Activated CD4-positive, alpha-beta T cell treated with anti-CD3 and anti-CD28 coated beads, Interleukin-2, Interleukin-4, amounts not matched to agents 100 ng/mL and 50 ng/mL, durations not matched to agents 16 hours and 8 hours (primary cell): ENCODE data around the gene MGMT.

Experiments
- DNase-seq: peaks from one replicate; pipeline ENCODE4 v3.0.0-alpha.2; 2020; ENCODE audit warnings: low spot score

MGMT gene

DNA sequence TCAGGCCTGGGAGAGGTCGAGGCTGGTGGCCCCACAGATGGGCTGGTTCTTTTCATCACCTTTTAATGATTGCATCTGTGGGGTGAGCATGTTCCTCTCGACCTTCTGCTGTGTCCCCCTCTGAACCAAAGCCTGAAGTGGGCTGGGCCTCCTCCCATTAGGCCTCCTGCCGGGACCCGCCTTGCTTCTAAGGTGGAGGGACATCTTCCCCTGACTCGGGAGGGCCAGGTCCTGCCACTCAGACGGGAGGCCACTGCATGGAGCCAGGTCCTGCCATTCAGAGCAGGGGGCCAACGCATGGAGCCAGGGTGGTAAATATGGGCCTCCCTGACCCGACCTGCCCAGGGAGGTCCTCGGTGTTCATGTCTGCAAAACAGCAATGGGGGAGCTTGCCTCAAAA lies 308.6 kb downstream of the MGMT start:
- DNase-seq: no peak

DNA sequence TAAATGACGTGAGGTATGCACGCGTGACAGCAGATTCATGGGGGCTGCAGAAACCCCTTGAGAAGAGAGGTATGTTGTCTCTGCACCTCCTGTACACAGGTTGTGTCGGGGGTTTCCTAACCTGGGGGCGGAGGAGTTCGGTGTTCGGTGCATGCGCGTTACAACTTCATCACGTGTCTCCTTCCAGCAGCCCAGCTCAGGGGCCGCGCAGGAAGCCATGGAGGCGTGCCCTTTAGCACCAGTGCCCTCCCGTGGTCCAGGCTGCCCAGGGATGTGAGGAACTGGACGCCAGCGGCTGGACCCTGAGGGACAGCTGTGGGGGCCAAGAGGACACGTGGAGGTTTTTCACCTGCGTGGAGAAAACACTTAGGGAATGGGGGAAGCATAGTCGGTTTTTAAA lies 310.6 kb downstream of the MGMT start:
- no peak for DNase-seq

DNA sequence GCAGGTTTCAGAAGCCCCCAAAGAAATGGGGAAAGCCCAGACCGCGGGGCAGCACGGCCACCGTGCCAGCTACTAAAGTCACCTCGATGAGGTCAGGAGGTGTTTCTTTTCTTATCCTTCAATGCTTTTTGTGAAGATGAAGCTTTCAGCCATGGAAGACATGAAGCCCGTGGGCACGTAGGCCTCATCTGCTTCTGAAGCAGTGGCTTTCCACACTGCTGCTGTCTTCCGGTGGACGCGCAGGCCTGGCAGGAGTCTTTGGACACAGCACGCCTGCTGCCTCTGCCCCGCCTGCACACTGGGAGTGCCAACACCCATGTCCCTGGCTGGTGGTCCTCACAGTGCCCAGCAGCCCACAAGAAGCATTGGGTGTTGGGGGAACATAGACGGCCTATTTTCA lies 311.5 kb downstream of the MGMT start:
- DNase-seq: no peak

DNA sequence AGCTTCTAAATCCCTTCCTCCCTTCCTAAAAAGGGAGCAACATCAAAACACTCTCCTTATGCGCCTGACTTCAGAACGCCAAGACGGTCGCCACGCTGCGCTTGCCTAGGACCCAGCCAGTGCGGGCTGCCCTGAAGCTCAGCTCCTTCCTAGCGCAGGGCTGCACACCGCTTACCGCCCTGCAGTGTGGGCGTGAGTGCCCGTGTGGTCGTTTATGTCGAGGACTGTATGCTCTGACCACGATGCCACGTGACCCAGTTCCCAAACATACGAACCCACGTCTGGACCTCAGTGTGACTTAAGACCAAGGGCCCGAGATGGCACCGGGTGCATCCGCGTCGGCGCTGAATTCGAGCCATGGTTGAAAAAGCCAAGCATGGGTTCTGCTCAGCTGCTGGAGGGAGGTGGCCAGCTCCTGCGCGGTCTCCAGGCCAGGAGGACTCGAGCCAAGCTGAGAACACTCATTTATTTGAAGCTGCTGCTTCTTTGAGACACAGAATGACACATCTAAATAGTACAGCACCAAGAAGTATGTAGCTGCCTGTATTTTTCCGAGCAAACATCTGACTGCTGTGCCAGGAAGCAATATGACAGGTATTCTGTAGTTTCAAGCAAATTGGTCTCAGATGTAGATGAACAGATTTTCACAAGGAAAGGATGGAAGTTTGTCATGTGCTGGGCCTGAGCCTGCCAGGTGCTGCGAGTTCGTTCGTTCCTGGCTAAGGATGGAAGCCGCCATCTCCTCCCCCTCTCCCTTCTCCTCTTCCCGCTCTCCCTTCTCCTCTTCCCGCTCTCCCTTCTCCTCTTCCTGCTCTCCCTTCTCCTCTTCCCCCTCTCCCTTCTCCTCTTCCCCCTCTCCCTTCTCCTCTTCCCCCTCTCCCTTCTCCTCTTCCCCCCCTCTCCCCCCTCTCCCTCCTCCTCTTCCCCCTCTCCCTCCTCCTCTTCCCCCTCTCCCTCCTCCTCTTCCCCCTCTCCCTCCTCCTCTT lies 312.4 kb downstream of the MGMT start:
- no peak for DNase-seq

DNA sequence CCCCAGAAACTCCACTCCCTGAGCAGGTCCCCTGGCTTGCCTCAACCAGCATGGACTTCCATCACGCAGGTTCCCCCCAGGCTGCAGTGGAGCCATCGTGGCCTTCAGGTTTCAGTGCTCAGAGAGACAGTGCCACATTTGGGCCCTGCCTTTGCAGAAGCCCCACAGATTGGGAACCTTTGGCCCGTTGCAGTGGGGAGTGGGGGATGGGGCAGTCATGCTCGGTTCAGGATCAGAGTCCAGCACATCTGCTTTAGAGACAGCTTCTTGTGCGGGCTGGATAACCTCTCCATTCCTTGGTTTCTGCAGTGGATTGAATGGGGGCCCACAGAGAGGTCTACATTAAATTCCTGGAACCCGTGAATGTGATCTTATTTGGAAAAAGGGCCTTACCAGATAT lies 313.2 kb downstream of the MGMT start:
- no peak for DNase-seq

DNA sequence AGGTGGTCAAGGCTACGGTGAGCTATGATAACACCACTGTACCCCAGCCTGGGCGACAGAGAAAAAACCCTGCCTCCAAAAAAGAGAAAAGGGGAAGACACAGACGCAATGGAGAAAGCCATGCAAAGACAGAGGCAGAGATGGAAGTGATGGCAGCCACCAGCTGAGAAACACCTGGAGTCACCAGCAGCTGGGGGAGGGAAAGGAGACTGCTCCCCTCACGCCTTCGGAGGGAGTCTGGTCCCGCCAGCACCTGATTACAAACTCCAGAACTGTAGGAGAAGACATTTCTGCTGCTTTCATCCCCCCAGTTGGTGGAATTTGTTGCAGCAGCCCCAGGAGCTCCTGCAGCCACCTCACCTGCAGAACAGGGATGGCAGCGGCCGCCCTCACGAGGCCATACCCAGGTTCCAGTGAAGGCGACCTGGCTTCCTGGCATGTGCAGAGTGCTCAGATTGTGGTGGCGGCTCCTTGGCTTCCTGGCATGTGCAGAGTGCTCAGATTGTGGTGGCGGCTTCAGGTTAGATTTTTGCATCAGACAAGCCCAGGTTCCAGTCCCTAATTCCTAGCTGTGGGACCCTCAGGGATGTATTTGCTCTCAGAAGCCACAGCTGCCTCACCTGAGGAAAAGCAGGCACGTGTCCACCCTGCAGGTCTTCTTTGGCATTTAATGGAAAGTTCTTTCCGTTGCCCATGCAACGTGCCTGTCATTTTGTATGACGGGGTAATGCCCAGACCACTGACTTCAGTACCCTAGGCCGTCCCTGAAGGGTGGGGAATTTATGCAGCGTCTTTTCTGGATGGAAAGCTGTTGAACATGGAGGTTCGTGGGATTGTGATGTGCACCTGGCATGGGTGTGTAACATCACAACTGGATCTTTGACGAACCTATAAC lies 314.1 kb downstream of the MGMT start:
- no peak for DNase-seq

DNA sequence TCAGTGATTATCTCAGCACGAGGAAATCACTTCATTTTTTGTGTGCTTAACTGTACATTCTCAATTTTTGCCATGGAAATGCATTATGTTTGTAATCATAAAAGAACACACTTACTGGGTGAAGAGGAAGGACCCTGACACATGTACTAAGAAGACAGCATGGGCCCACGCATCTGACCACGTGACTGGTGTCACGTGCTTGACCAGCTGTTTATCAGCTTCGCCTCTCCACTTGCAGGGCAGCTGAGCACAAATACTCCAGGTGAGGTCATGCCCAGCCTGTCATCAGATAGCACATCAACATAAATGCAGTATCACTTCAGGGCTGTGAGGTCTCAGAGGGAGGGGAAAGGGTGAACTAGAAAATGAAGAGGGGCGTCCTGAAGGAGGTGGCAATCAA lies 317.2 kb downstream of the MGMT start:
- no peak for DNase-seq

DNA sequence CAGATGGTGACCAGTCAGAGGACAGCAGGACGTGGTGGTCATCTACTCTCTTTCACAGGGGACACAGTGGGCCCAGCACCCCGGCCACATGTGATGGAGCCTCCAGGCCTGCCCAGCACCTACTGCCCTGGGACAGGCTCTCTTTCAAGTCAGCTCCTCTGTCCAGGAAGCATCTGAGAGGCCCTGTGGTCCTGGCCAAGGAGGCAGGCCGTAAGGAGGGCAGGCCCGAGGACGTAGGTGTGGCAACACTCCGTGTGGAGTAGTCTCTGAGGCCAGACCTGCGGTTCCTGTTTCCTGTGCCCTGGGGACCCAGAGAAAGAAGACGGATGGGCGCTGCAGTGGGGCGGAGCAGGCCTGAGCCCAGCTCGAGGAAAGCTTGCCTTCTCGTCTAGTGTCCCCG lies 317.9 kb downstream of the MGMT start:
- no peak for DNase-seq

DNA sequence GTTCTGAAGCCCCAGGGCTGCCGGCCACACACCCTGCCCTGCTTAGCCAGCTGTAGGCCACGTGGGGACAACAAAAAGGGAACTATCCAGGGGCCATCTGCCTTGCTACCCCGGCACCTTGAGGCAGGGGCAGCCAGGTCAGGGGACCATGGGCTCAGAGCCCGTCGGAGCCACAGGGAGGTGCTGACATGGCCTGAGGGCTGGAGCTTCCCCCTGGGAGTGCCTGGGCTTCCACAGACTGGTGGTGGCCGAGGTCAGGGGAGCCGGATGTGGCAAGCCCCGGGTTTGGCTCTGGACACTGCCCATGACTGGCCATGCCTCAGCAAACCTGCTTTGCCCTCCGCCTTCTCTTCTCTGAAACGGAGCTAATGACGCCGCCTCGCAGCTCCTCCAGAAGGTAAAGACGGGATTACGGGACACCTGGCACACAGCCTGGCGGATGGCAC lies 318.5 kb downstream of the MGMT start:
- DNase-seq: no peak

DNA sequence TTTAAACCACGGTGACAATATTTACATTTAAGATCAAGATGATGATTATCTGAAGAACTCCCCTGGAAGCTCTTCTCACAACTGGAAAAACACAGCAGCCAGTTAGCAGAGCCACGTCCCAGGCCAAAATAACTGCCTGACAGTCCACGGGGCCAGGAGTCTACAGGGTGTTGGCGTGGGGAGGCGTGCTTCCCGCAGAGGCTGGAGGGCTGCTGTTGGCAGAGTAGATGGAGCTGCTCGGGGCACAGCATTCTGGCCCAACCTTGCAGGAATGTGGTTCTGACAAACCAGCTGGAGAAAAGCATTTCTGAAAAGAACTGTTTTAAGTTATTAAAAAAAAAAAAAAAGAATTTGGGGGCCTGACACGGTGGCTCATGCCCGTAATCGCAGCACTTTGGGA lies 319.2 kb downstream of the MGMT start:
- no peak for DNase-seq

DNA sequence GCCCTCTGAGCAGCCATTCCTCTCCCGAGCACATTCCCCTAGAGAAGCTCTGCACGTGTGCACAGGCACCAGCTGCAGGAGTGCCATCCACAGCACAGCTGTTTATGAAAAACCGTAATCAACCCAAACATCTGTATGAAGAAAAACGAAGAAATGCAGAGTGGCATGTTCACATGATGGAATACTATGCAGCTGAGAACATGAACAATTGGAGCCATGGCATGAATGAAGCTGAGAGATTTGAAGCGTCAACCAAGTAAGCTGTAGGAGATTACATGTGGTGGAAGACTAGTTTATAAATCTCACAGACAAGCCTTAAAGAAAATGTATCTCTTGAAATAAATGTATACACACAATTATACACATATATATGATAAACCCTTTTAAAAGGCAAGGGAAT lies 320.5 kb downstream of the MGMT start:
- no peak for DNase-seq

DNA sequence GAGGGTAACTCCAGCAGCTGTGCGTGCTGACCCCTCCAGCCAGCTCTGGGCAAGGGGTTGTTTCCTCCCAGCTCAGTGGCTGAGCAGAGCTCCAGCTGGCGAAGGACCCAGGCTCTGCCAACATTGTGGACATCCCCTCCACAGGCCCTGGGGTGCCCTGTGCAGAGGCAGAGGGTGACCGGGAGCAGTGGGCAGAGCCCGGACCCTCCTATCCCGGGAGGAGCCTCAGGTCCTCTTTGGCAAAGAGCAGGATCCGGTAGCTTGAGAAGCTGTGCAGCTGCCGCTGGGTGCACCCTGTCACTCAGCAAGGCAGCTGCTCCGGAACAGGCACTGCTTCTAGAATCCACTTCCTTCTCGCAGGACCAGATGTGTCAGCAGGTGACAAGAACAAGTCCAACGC lies 321.2 kb downstream of the MGMT start:
- no peak for DNase-seq

DNA sequence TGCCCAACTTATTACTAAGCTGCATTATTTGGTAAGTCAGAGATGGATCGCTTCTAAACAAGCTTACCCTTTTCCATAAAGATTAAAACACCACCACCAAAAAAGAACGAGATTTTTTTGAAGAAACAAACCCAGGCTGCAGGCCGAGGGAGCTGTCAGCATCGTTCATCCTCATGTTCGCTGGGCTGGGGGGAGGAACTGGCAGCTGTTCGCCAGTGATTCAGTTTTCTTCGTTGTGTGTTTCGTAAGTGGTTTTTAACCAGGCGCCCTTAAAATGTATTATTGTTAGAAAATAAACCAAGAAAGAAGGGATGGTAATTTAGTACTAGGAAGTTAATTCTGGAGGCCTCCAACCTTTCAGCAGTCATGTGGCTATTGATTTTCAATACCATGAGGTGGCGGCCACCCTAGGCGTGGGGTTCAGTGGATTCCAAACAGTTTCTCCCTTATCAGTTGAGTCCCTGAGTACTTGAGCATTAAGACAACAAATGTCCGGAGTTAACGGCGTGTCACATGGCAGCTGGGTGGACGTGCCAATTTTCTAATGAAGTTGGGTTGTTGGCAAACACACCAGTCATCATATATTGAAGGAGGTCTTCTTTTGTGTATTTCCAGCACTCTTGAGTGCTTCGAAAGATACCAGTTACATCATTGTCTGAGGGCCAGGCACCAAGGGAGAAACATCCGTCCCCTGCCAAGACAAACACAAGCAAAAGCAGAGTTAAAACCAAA lies 323.8 kb downstream of the MGMT start:
- DNase-seq: no peak

DNA sequence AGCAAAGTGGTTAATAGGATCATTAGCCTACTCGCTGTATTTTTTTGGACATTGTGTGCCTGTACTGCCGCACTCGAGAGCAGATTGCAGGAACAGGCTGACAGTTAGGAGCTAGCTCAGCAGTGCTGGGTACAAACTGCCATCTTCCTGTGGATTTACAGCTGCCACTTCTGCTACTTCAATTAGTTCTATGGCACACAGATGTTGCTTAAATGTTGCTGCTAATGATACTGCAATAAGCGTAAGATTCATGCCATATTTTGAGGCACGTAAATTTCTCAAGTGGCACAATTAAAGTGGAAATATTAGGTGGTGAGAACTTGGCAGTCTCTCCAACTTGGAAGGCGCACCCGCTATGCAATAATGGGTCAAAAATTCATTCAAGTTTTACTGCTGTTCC lies 325.1 kb downstream of the MGMT start:
- no peak for DNase-seq

DNA sequence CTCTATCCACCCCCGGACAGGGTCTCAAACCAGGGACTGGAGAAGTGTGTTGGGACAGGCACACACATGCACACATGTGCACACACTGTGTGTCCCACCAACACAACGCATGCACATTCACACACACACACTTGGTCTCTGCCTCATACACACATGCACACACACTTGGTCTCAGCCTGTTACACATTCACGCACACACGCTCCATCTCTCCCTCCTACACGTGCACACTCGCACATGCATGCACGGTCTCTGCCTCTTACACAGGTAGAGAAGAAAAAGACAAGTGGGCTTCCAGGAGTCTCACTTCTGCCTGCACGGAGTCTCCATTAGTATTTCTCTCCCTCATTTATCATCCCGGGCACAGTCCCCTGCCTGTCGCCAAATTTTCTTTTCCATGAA lies 325.8 kb downstream of the MGMT start:
- no peak for DNase-seq

DNA sequence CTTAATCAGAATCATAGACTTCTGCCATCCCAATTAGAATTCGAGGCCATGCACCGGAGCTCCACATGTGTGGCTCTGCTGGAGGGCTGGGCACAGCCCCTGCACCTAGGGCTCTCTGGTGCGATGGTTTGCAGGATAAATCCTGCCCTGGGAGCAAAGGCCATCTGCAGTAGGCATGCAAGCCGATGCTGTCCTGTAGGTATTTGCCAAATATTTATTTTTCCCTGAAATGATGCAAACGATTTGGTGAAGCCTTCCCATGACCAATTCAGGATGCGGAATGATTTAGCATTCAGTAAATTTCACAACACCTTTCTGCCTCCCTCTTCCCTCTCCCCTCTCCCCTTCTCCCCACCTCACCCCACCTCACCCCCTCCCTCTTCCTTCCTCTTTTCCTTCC lies 326.4 kb downstream of the MGMT start:
- DNase-seq: no peak

DNA sequence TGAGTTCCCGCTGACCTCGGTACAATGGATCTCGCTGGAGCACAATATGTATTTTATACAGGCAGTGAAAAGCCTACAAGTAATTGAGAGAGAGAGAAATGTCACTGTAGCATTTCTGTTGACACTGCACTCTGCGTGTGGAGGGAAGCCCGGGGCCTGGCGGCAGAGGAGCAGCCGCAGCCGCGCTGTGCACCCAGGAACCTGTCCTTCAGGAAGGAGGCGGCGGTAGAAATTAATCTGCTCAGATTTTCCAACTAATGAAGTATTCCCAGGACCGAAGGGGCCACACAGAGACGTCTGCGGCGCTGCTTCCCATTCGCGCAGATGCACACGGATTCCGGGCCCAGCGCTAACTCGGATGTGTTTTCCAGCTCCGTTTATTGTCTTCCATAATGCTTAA lies 327.0 kb downstream of the MGMT start:
- no peak for DNase-seq

DNA sequence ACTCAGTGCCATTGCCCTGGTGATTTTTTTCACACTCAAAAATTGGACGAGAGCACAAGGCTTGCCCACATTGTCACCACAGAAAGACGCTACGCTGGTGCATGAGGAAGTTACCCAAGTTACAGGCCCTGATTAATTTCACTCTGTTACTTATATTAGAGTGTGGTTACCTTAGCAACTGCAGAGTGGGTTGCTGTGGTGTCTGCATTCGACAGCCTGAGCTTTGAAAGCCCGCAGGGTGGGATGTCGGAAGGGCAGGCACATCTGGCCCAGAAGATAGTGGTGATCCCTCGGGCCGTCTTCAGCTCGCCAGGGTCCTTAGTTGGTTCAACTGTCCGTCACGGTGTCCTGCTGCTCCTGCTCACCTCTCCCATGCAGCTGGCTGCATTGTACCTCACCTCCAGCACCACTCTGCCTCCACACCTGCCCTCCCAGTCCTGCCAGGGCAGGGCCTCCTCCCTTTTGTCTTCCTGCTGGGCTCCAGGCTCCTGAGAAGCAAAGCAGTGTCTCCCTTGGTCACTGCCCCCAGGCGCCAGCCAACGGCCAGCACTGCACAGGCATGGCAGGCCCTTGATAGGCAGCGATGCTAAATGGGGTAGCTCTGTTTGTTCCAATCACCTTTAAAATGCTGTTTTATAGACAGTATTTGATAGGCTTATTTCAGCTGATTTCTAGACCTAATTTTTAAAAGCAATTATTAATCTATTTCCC lies 329.8 kb downstream of the MGMT start:
- no peak for DNase-seq

DNA sequence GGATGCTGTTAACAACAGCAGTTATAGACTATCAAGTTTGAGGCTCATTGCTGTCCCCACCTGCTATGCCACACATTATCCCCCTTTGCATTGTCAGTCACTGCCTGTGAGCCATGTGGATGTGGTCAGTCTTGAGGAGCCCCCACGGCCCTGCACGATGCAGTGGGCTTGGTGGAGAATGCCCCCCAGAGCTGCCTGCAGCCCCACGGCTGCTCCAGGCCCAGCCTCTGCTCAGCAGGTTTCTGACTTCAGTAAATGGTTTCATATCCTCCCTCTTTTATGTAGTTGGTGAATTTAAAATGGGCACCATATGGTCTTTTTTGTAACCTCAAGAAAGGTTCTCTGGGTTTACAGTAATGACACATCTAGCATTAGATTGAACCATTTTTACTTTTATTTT lies 332.9 kb downstream of the MGMT start:
- DNase-seq: no peak

DNA sequence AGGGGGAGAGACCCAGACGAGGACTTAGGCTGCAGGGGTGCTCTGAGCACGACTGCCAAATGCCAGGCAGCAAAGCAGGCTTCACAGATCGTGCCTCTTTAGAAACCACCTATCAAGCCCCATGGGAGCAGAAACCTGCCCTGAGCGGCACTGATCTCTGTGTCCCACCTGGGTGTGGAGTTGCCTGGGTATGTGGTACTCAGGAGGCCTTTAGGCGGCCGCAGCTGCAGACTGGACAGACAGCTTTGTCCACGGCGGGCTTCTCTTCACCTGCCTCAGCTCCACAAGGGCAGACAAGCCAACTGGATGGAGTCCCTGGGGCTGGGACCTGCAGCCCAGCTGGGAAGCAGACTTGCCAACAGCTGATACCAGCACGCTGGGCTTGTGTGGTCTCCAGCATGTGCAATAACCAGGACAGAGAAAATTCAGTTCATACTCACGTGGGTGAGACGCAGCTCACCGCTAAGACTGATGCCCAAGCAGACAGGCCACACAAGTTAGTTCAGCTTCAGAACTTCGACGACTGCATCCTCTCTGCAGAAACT lies 333.8 kb downstream of the MGMT start:
- no peak for DNase-seq

DNA sequence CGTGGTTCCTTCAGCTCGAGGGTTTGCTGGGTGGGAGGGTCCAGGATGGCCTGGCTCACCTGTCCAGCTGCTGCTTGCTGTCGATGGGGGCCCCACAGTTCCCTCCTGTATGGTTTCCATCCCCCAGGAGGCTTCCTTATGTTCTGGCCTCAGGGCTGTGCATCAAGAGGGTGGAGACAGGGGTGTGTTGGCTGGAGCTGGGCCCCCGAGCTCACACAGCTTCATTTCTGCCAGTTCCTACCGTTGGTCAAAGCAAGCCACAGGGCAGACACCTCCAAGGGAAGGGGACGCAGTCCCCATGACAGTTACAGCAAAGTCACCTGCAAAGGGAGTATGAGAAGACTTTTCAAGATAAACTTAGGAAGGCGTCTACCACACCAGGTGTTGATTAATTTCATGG lies 340.2 kb downstream of the MGMT start:
- no peak for DNase-seq
